H1 (cell line): ENCODE measurements around the gene TBC1D12. TPM values are rescaled to one million over a fixed set of nuclear protein-coding genes. Genes with fewer than 3 reads are reported as not detected.

Experiments used
- CTCF ChIA-PET: fragments of 300-600 bp; sonication (Branson Sonifier 250); formaldehyde crosslinking; loops from one replicate; lab custom pipeline; 2021; ENCODE audit not compliant: partially characterized antibody; lab: Charles Lee
- POLR2A ChIA-PET: fragments of 300-600 bp; sonication (Branson Sonifier 250); formaldehyde crosslinking; loops from one replicate; lab custom pipeline; 2021; ENCODE audit warnings: inconsistent platforms; ENCODE audit not compliant: partially characterized antibody; lab: Charles Lee
- DNase-seq, 2 experiments: peaks; one replicate each; pipeline versions ENCODE4 v3.0.0 to v3.0.0-alpha.2; 2010 to 2022; ENCODE audit warnings: low spot score in 2 of 2, low read depth in 1 of 2, mixed read lengths in 1 of 2
- FAIRE-seq: peaks from 2 replicates; lab custom pipeline; 2011; peaks lifted over from hg19 to GRCh38; lab: Jason Lieb, UNC
- H2AFZ ChIP-seq: 2 replicates; pipeline ENCODE4 v1.8.1; 2012; ENCODE audit warnings: low read length, inconsistent platforms
- H2AK5ac ChIP-seq: 2 replicates; pipeline ENCODE4 v1.6.1; 2013; ENCODE audit warnings: low read depth, low read length
- H2BK120ac ChIP-seq: replicated peaks from 2 replicates; pipeline ENCODE3; 2013; ENCODE audit warnings: low read depth, low read length, inconsistent platforms
- H2BK12ac ChIP-seq: 2 replicates; pipeline ENCODE4 v1.6.1; 2013; ENCODE audit warnings: low read depth, low read length
- H2BK15ac ChIP-seq: 2 replicates; pipeline ENCODE4 v1.6.1; 2013; ENCODE audit warnings: low read length
- H2BK20ac ChIP-seq: 2 replicates; pipeline ENCODE4 v1.6.1; 2013; ENCODE audit warnings: low read length
- H2BK5ac ChIP-seq: 2 replicates; pipeline ENCODE4 v1.6.1; 2013; ENCODE audit warnings: low read depth, low read length
- H3K14ac ChIP-seq: 2 replicates; pipeline ENCODE4 v1.6.1; 2013; ENCODE audit warnings: inconsistent platforms; ENCODE audit not compliant: insufficient read length
- H3K18ac ChIP-seq: 2 replicates; pipeline ENCODE4 v1.6.1; 2013; ENCODE audit warnings: low read length; ENCODE audit errors: extremely low read depth
- H3K23ac ChIP-seq: 2 replicates; pipeline ENCODE4 v1.6.1; 2013; ENCODE audit warnings: inconsistent platforms; ENCODE audit not compliant: insufficient read length
- H3K23me2 ChIP-seq: 2 replicates; pipeline ENCODE4 v1.6.1; 2013; ENCODE audit warnings: low read depth, low read length
- H3K27ac ChIP-seq: 2 replicates; pipeline ENCODE4 v1.6.1; 2011; ENCODE audit warnings: low read depth, low read length, inconsistent platforms
- H3K27me3 ChIP-seq, 4 experiments: replicated peaks in 1 of 4; 1 replicate in 1 of 4; 2 replicates in 3 of 4; pipeline versions ENCODE4 v1.6.1 to v1.8.1; 2011 to 2013; ENCODE audit warnings: low read length in 3 of 4, mild to moderate bottlenecking in 3 of 4, inconsistent platforms in 2 of 4, mixed read lengths in 2 of 4, moderate library complexity in 1 of 4; ENCODE audit not compliant: control insufficient read depth in 3 of 4, insufficient read depth in 3 of 4; ENCODE audit errors: extremely low read depth in 1 of 4
- H3K36me3 ChIP-seq, 4 experiments: 2 replicates each; pipeline versions ENCODE4 v1.6.1 to v1.8.1; 2011 to 2013; ENCODE audit warnings: mild to moderate bottlenecking in 4 of 4, low read length in 3 of 4, moderate library complexity in 2 of 4, control low read depth in 1 of 4, inconsistent platforms in 1 of 4; ENCODE audit not compliant: insufficient read depth in 4 of 4, control insufficient read depth in 2 of 4
- H3K4ac ChIP-seq: replicated peaks from 2 replicates; pipeline ENCODE3; 2013; ENCODE audit warnings: low read length, low read depth, mixed read lengths, inconsistent platforms; ENCODE audit not compliant: insufficient read length
- H3K4me1 ChIP-seq, 4 experiments: replicated peaks in 1 of 4; 1 replicate in 1 of 4; 2 replicates in 3 of 4; pipeline versions ENCODE4 v1.6.1 to v1.8.1; 2011 to 2013; ENCODE audit warnings: low read length in 3 of 4, inconsistent platforms in 2 of 4, mixed read lengths in 1 of 4; ENCODE audit not compliant: insufficient read depth in 4 of 4, control insufficient read depth in 3 of 4
- H3K4me2 ChIP-seq, 2 experiments: 2 replicates each; pipeline versions ENCODE4 v1.6.1 to v1.8.1; 2011 to 2013; ENCODE audit warnings: low read depth in 2 of 2, low read length in 2 of 2, control low read depth in 1 of 2, inconsistent platforms in 1 of 2, mild to moderate bottlenecking in 1 of 2; ENCODE audit not compliant: insufficient read depth in 1 of 2
- H3K4me3 ChIP-seq, 4 experiments: fragments of 200-600, 300-600 bp in 1 of 4; sonication (generic), shearing (Covaris generic), sonication (Bioruptor Twin) in 1 of 4; 2 replicates each; pipeline versions ENCODE4 v1.5.1 to v1.8.1; 2011 to 2016; ENCODE audit warnings: low read length in 4 of 4, low read depth in 3 of 4, control low read depth in 2 of 4, inconsistent platforms in 2 of 4, mild to moderate bottlenecking in 2 of 4, mixed read lengths in 1 of 4, moderate library complexity in 1 of 4; ENCODE audit not compliant: insufficient read depth in 2 of 4; ENCODE audit errors: extremely low read depth in 1 of 4
- H3K56ac ChIP-seq: replicated peaks from 2 replicates; pipeline ENCODE3; 2013; ENCODE audit warnings: low read depth, mild to moderate bottlenecking, mixed read lengths, low read length, inconsistent platforms; ENCODE audit not compliant: insufficient read length
- H3K79me1 ChIP-seq: 2 replicates; pipeline ENCODE4 v1.6.1; 2013; ENCODE audit warnings: low read depth, low read length, control low read depth
- H3K79me2 ChIP-seq, 2 experiments: 2 replicates each; pipeline versions ENCODE4 v1.6.1 to v1.8.1; 2012 to 2013; ENCODE audit warnings: low read length in 2 of 2, mild to moderate bottlenecking in 2 of 2, inconsistent platforms in 1 of 2; ENCODE audit not compliant: insufficient read depth in 2 of 2, control insufficient read depth in 1 of 2
- H3K9ac ChIP-seq, 4 experiments: replicated peaks in 1 of 4; 1 replicate in 1 of 4; 2 replicates in 3 of 4; pipeline versions ENCODE4 v1.6.1 to v1.8.1; 2011 to 2013; ENCODE audit warnings: low read depth in 3 of 4, low read length in 3 of 4, control low read depth in 2 of 4, mild to moderate bottlenecking in 2 of 4, moderate library complexity in 2 of 4, inconsistent platforms in 1 of 4; ENCODE audit errors: extremely low read depth in 1 of 4
- H3K9me3 ChIP-seq, 2 experiments: 2 replicates each; pipeline versions ENCODE4 v1.6.1 to v1.8.1; 2012 to 2013; ENCODE audit warnings: mild to moderate bottlenecking in 2 of 2, moderate library complexity in 2 of 2, control low read depth in 1 of 2, inconsistent platforms in 1 of 2, low read depth in 1 of 2, low read length in 1 of 2, mixed read lengths in 1 of 2; ENCODE audit not compliant: insufficient read depth in 2 of 2
- H4K20me1 ChIP-seq, 2 experiments: replicated peaks in 1 of 2; 2 replicates each; pipeline versions ENCODE3 to v1.8.1; 2011 to 2013; ENCODE audit warnings: inconsistent platforms in 2 of 2, low read length in 2 of 2, mild to moderate bottlenecking in 1 of 2; ENCODE audit not compliant: insufficient read depth in 2 of 2, control insufficient read depth in 1 of 2
- H4K5ac ChIP-seq: 2 replicates; pipeline ENCODE4 v1.6.1; 2013; ENCODE audit warnings: low read length, low read depth, mixed read lengths, inconsistent platforms; ENCODE audit not compliant: insufficient read length
- H4K8ac ChIP-seq: 2 replicates; pipeline ENCODE4 v1.8.0; 2013; ENCODE audit warnings: mild to moderate bottlenecking, moderate library complexity, low read length, inconsistent platforms; ENCODE audit not compliant: insufficient read depth; ENCODE audit errors: extremely low read depth
- H4K91ac ChIP-seq: replicated peaks from 2 replicates; pipeline ENCODE3; 2013; ENCODE audit warnings: low read length, mixed read lengths, inconsistent platforms; ENCODE audit not compliant: insufficient read length
- WGBS, 2 experiments: shearing (Covaris generic) in 1 of 2; methylation state at CpG; one replicate each; pipeline versions ENCODE4 v1.1.6 to v1.1.7; 2013 to 2015; ENCODE audit warnings: low lambda C conversion rate in 2 of 2, mixed read lengths in 2 of 2, inconsistent platforms in 1 of 2, low coverage in 1 of 2, missing lambda C conversion rate in 1 of 2; ENCODE audit not compliant: insufficient replicate concordance in 2 of 2, insufficient coverage in 1 of 2, insufficient read length in 1 of 2; ENCODE audit errors: extremely low coverage in 1 of 2, missing lambda C conversion rate in 1 of 2; 5-methylcytosine and 5-hydroxymethylcytosine counted together
- polyA plus RNA-seq, 7 experiments: library from polyadenylated mRNA; depleted of rRNA in 3 of 7; stranded (reverse) in 5 of 7; unstranded in 2 of 7; fragments of >200 nt in 5 of 7; fragments of 200-250 nt in 2 of 7; gene quantifications; 1 replicate in 5 of 7; 2 replicates in 1 of 7; 4 replicates in 1 of 7; pipeline versions ENCODE4 v1.2.1 to v1.2.3, GENCODE V29; 2011 to 2013; ENCODE audit warnings: missing spikeins in 2 of 7, mixed read lengths in 2 of 7
- total RNA-seq: library from RNA; stranded (reverse); fragmentation: NEBNext Ultra II Directional; extraction: Animal tissue kit (Norgen Biotek cat#: 25700); gene quantifications from 2 replicates; pipeline ENCODE4 v1.2.1, GENCODE V29; 2021

TBC1D12 gene
- total and polyA plus RNA-seq, 2 of the 8 experiments (the other 6 are each of a cell fraction or from before 2014, with no cell fraction given) = 1.1 to 3.2 TPM

DNA sequence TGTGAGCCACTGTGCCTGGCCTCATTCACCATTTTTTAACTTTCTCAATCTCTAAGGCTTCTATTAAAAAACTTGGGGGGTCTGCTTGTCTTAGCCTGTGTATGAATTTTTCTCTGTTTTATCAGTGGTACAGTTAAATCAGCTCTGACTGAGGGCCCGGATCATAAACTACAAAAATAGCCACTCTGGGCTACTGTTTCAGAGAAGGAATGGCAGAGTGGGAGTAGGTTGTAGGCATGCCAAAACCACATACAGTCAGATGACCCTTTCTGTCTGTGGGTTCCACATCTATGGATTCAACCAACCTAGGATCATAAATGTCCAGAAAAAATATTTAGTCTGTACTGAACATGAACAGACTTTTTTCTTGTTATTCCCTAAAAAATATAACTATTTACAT is 21.3 kb downstream of the TBC1D12 start:
- H3K27ac ChIP-seq = no peak overlapping the region
- no peak overlapping the region for H2AK5ac ChIP-seq
- no peaks in the 10 kb centered on the region; a peak in 1 of 8 replicates for H3K36me3 ChIP-seq
- H3K23ac ChIP-seq = no peak overlapping the region
- H3K4ac ChIP-seq = no peak overlapping the region
- no peak overlapping the region for H3K4me2 ChIP-seq
- H4K5ac ChIP-seq = no peak overlapping the region
- H3K9me3 ChIP-seq = peaks cover 6 to 7% of the 10 kb centered on the region in 2 experiments; a peak in 1 of 4 replicates
- no peaks in the 10 kb centered on the region for H3K79me2 ChIP-seq
- no peaks in the 10 kb centered on the region for H3K4me1 ChIP-seq
- H2BK12ac ChIP-seq = no peak overlapping the region
- H4K91ac ChIP-seq = no peak overlapping the region
- DNase-seq (no peak), FAIRE-seq (no peak)
- 100% methylated on average over 1 of the region's 1 CpG; no CpG with 5 or more reads in 1 of the 2 experiments for WGBS, 2 experiments
- H3K56ac ChIP-seq = no peak overlapping the region
- ChIA-PET CTCF (interaction anchor here (1.1 kb wide), 1 partner anchor 16 kb away, joined by 3 read pairs; no protein-coding TSS in a partner anchor), POLR2A (no interaction called here)
- H2BK120ac ChIP-seq = no peak overlapping the region
- no peak overlapping the region for H3K18ac ChIP-seq
- no peaks in the 10 kb centered on the region for H3K23me2 ChIP-seq
- no peak overlapping the region for H3K4me3 ChIP-seq
- H2AFZ ChIP-seq = no peak overlapping the region
- no peaks in the 10 kb centered on the region for H4K20me1 ChIP-seq
- H2BK5ac ChIP-seq = no peak overlapping the region
- H3K9ac ChIP-seq = no peak overlapping the region
- no peaks in the 10 kb centered on the region for H3K79me1 ChIP-seq
- no peak overlapping the region for H2BK20ac ChIP-seq
- H3K27me3 ChIP-seq = no peaks in the 10 kb centered on the region
- no peak overlapping the region for H2BK15ac ChIP-seq
- no peak overlapping the region for H3K14ac ChIP-seq
- H4K8ac ChIP-seq = no peak overlapping the region
